HepG2 (cell line): Measurements from ENCODE around the gene C17orf58. TPM values are rescaled to one million over a fixed set of nuclear protein-coding genes. Genes with fewer than 3 reads are reported as not detected.
A peak's percentile ranks its signal among the peaks of the same experiment; 100 is the strongest.

Source experiments
- CAMTA2 ChIP-seq: sonication (generic); formaldehyde crosslinking; IDR thresholded peaks from 2 replicates; pipeline ENCODE4 v1.4.0; 2020; ENCODE audit warnings: mild to moderate bottlenecking, missing genetic modification reagents, borderline replicate concordance
- ELF3 ChIP-seq: IDR thresholded peaks from 2 replicates; pipeline ENCODE4 v1.6.1; 2016; ENCODE audit warnings: missing genetic modification reagents, missing compliant biosample characterization
- HMG20A ChIP-seq: IDR thresholded peaks from 2 replicates; pipeline ENCODE4 v1.6.1; 2016; ENCODE audit warnings: borderline replicate concordance
- HNRNPK ChIP-seq: fragments of 200-400 bp; formaldehyde crosslinking; IDR thresholded peaks from 2 replicates; pipeline ENCODE4 v1.6.1; 2018; ENCODE audit warnings: low read length, low read depth, moderate library complexity, mild to moderate bottlenecking; ENCODE audit not compliant: poor library complexity, severe bottlenecking
- MIXL1 ChIP-seq: IDR thresholded peaks from 2 replicates; pipeline ENCODE4 v1.6.1; 2016
- MTA1 ChIP-seq: sonication (generic); formaldehyde crosslinking; IDR thresholded peaks from 2 replicates; pipeline ENCODE4 v1.4.0; 2020; ENCODE audit warnings: missing genetic modification reagents, mild to moderate bottlenecking, borderline replicate concordance
- PRPF4 ChIP-seq: fragments of 200-400 bp; formaldehyde crosslinking; IDR thresholded peaks from 2 replicates; pipeline ENCODE4 v1.6.1; 2016; ENCODE audit warnings: low read length, low read depth; ENCODE audit not compliant: poor library complexity, severe bottlenecking
- REST ChIP-seq, 2 experiments: IDR thresholded peaks; 2 replicates each; pipeline ENCODE4 v1.6.1; 2011 to 2012; ENCODE audit warnings: low read length in 2 of 2, borderline replicate concordance in 1 of 2, low read depth in 1 of 2, mild to moderate bottlenecking in 1 of 2, moderate library complexity in 1 of 2
- SOX6 ChIP-seq, 2 experiments: fragments of 450-650 bp in 1 of 2; sonication (generic) in 1 of 2; formaldehyde crosslinking in 1 of 2; IDR thresholded peaks; 2 replicates each; pipeline versions ENCODE4 v1.4.0 to v1.6.1; 2017 to 2020; ENCODE audit warnings: antibody characterized with exemption in 1 of 2, mild to moderate bottlenecking in 1 of 2, missing genetic modification reagents in 1 of 2
- TBX2 ChIP-seq: sonication (generic); formaldehyde crosslinking; IDR thresholded peaks from 2 replicates; pipeline ENCODE4 v1.5.0; 2020; ENCODE audit warnings: missing genetic modification reagents, mild to moderate bottlenecking, borderline replicate concordance
- ZMYM4 ChIP-seq: sonication (generic); formaldehyde crosslinking; IDR thresholded peaks from 2 replicates; pipeline ENCODE4 v1.8.1; 2023; ENCODE audit warnings: mild to moderate bottlenecking, missing genetic modification reagents
- ZNF354B ChIP-seq: sonication (generic); formaldehyde crosslinking; IDR thresholded peaks from 2 replicates; pipeline ENCODE4 v1.8.0; 2022; ENCODE audit warnings: mild to moderate bottlenecking, missing genetic modification reagents
- ZNF75D ChIP-seq: sonication (generic); formaldehyde crosslinking; IDR thresholded peaks from 2 replicates; pipeline ENCODE4 v1.8.1; 2023; ENCODE audit warnings: missing genetic modification reagents, mild to moderate bottlenecking, borderline replicate concordance
- ZNF839 ChIP-seq: sonication (generic); formaldehyde crosslinking; IDR thresholded peaks from 2 replicates; pipeline ENCODE4 v1.4.0; 2020; ENCODE audit warnings: missing genetic modification reagents, mild to moderate bottlenecking, borderline replicate concordance
- ZNF883 ChIP-seq: sonication (generic); formaldehyde crosslinking; IDR thresholded peaks from 2 replicates; pipeline ENCODE4 v1.5.1; 2020; ENCODE audit warnings: mild to moderate bottlenecking, missing genetic modification reagents; ENCODE audit errors: not compliant biosample characterization
- polyA plus RNA-seq, 8 experiments: library from polyadenylated mRNA; depleted of rRNA in 3 of 8; stranded (reverse) in 7 of 8; unstranded in 1 of 8; fragments of >200 nt; fragmentation: Illumina TruSeq in 4 of 8; extraction: Trizol in 4 of 8; gene quantifications; 2 replicates each; pipeline versions ENCODE4 v1.2.1 to v1.2.3, GENCODE V29; 2011 to 2016; ENCODE audit warnings: low read depth in 4 of 8, missing spikeins in 1 of 8, mixed read lengths in 1 of 8; ENCODE audit not compliant: insufficient read depth in 1 of 8
- total RNA-seq, 5 experiments: library from RNA; depleted of rRNA; stranded (reverse); fragments of >200 nt; fragmentation: Illumina TruSeq; extraction: Trizol; gene quantifications; 2 replicates each; pipeline ENCODE4 v1.2.3, GENCODE V29; 2016; ENCODE audit warnings: low read depth in 1 of 5
- TF ChIP-seq, protein P1 (sequence below): sonication (generic); formaldehyde crosslinking; conservative IDR thresholded peaks from 2 replicates; pipeline ENCODE4 v1.4.0; 2020; ENCODE audit warnings: mild to moderate bottlenecking, missing genetic modification reagents, moderate library complexity
- TF ChIP-seq, protein P2 (sequence below): sonication (generic); formaldehyde crosslinking; IDR thresholded peaks from 2 replicates; pipeline ENCODE4 v1.5.0; 2020; ENCODE audit warnings: missing genetic modification reagents
- TF ChIP-seq, protein P3 (sequence below): sonication (generic); formaldehyde crosslinking; IDR thresholded peaks from 2 replicates; pipeline ENCODE4 v1.8.1; 2023; ENCODE audit warnings: missing genetic modification reagents, mild to moderate bottlenecking, borderline replicate concordance
- TF ChIP-seq, protein P4 (sequence below): sonication (generic); formaldehyde crosslinking; IDR thresholded peaks from 2 replicates; pipeline ENCODE4 v1.4.0; 2020; ENCODE audit warnings: mild to moderate bottlenecking, missing genetic modification reagents

Gene C17orf58
- total and polyA plus RNA-seq, 2 of the 13 experiments (the other 11 are each of a cell fraction or from before 2014, with no cell fraction given): 15.6 to 15.8 TPM

DNA sequence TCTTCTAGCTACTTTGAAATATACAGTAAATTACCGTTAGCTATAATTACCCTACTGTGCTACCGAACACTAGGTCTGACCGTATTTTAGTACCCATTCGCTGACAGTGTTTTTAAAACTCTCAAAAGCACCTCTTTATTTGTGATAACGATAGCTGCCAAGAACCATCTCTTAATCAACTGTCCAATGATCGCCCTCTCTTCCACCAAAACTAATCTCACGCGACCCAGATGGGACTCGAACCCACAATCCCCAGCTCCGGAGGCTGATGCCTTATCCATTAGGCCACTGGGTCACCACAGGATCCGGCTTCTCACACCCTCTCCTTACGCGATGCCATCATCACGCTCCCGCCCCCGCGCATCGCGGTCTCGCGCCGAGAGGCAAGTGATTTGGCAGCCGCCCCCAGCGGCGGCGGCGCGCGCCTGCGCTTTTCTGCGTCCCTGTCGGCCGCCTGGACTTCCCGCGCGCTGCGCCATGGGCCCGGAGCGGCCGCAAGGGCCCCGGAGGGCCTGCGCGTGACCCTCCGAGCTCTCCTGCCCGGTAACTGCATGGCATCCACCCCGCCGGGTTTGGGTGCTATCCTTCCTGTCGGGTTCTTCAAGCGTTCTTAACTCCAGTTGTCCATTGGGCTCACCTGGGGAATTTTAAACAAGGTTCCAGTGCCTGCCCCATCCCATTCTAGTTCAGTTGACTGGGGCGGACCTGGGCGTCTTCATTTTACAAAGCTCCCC, 23.6 kb upstream of the C17orf58 start (continued):
- TF ChIP-seq REST (IDR thresholded peaks at IDR 0.05; ENCODE audit: borderline replicate concordance in 1 of 2, low read depth in 1 of 2, low read length in 2 of 2): peak in 1 of 2 experiments; percentile 59; a peak in 1 of 4 replicates
- peak; percentile 53; the same call in 1 of the 2 replicates for TF ChIP-seq HMG20A (CRISPR knock-in tag)
- peak; percentile 93; the same call in 1 of the 2 replicates for TF ChIP-seq CAMTA2 (CRISPR knock-in tag)
- TF ChIP-seq, protein P1, sequence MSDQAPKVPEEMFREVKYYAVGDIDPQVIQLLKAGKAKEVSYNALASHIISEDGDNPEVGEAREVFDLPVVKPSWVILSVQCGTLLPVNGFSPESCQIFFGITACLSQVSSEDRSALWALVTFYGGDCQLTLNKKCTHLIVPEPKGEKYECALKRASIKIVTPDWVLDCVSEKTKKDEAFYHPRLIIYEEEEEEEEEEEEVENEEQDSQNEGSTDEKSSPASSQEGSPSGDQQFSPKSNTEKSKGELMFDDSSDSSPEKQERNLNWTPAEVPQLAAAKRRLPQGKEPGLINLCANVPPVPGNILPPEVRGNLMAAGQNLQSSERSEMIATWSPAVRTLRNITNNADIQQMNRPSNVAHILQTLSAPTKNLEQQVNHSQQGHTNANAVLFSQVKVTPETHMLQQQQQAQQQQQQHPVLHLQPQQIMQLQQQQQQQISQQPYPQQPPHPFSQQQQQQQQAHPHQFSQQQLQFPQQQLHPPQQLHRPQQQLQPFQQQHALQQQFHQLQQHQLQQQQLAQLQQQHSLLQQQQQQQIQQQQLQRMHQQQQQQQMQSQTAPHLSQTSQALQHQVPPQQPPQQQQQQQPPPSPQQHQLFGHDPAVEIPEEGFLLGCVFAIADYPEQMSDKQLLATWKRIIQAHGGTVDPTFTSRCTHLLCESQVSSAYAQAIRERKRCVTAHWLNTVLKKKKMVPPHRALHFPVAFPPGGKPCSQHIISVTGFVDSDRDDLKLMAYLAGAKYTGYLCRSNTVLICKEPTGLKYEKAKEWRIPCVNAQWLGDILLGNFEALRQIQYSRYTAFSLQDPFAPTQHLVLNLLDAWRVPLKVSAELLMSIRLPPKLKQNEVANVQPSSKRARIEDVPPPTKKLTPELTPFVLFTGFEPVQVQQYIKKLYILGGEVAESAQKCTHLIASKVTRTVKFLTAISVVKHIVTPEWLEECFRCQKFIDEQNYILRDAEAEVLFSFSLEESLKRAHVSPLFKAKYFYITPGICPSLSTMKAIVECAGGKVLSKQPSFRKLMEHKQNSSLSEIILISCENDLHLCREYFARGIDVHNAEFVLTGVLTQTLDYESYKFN: peak; percentile 63
- TF ChIP-seq ZNF883 (CRISPR knock-in tag): peak; percentile 97
- no peak for TF ChIP-seq ZNF75D
- TF ChIP-seq, protein P2, sequence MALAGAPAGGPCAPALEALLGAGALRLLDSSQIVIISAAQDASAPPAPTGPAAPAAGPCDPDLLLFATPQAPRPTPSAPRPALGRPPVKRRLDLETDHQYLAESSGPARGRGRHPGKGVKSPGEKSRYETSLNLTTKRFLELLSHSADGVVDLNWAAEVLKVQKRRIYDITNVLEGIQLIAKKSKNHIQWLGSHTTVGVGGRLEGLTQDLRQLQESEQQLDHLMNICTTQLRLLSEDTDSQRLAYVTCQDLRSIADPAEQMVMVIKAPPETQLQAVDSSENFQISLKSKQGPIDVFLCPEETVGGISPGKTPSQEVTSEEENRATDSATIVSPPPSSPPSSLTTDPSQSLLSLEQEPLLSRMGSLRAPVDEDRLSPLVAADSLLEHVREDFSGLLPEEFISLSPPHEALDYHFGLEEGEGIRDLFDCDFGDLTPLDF (CRISPR knock-in tag): peak; percentile 97
- peak; percentile 84 for TF ChIP-seq HNRNPK
- TF ChIP-seq, protein P3, sequence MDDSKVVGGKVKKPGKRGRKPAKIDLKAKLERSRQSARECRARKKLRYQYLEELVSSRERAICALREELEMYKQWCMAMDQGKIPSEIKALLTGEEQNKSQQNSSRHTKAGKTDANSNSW: peak; percentile 74; the same call in 1 of the 2 replicates
- no peak for TF ChIP-seq SOX6 (IDR thresholded peaks at IDR 0.05)
- TF ChIP-seq SOX6 (CRISPR knock-in tag; IDR thresholded peaks at IDR 0.05): peak; percentile 79
- TF ChIP-seq ZMYM4 (CRISPR knock-in tag): peak; percentile 96
- TF ChIP-seq ZNF354B (CRISPR knock-in tag): peak; percentile 22; the same call in 1 of the 2 replicates
- peak; percentile 73 for TF ChIP-seq PRPF4
- peak; percentile 77; the same call in 1 of the 2 replicates for TF ChIP-seq MTA1 (CRISPR knock-in tag)
- TF ChIP-seq MIXL1: peak; percentile 98
- peak; percentile 85 for TF ChIP-seq ELF3
- TF ChIP-seq TBX2 (CRISPR knock-in tag): peak; percentile 96
- TF ChIP-seq, protein P4, sequence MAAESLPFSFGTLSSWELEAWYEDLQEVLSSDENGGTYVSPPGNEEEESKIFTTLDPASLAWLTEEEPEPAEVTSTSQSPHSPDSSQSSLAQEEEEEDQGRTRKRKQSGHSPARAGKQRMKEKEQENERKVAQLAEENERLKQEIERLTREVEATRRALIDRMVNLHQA (CRISPR knock-in tag): 0 out of 2 replicates have a peak, but pooled peaks have one; percentile 31
- no peak; the same call in 1 of the 2 replicates for TF ChIP-seq ZNF839 (CRISPR knock-in tag)
